ENCODE results near the gene ARPP19. TPM values are rescaled to one million over a fixed set of nuclear protein-coding genes. Genes with fewer than 3 reads are reported as not detected.

ARPP19 gene
- total and polyA plus RNA-seq, 4 donors = 12.1 to 55.6 (median 31.7) TPM

- no peak for TF ChIP-seq JUND (IDR thresholded peaks at IDR 0.05)
- no peak for TF ChIP-seq HNF4A (conservative IDR thresholded peaks at IDR 0.05)
- TF ChIP-seq MAX (IDR thresholded peaks at IDR 0.05) = no peak
- no peak for TF ChIP-seq GABPA (IDR thresholded peaks at IDR 0.05 in 1 of 2, conservative IDR thresholded peaks at IDR 0.05 in 1 of 2)
- no peak for TF ChIP-seq FOXA1 (IDR thresholded peaks at IDR 0.05)
- TF ChIP-seq REST (IDR thresholded peaks at IDR 0.05) = no peak
- no peak for TF ChIP-seq ZBTB33 (IDR thresholded peaks at IDR 0.05)
- TF ChIP-seq FOXA2 (IDR thresholded peaks at IDR 0.05) = no peak
- no peak for TF ChIP-seq NR2F2 (IDR thresholded peaks at IDR 0.05)
- no peak for TF ChIP-seq YY1 (IDR thresholded peaks at IDR 0.05)
- TF ChIP-seq SP1 (IDR thresholded peaks at IDR 0.05) = no peak
- no peak for TF ChIP-seq CTCF (IDR thresholded peaks at IDR 0.05; ENCODE audit: low read depth, low read length, missing input control)
- no peak for TF ChIP-seq RXRA (IDR thresholded peaks at IDR 0.05)
- TF ChIP-seq ATF3 (IDR thresholded peaks at IDR 0.05) = no peak
- no peak for TF ChIP-seq EGR1 (IDR thresholded peaks at IDR 0.05; ENCODE audit: low read depth in 2 of 2)
- TF ChIP-seq HNF4G (IDR thresholded peaks at IDR 0.05) = no peak
- no peak for TF ChIP-seq RAD21 (IDR thresholded peaks at IDR 0.05)
- TF ChIP-seq TAF1 (conservative IDR thresholded peaks at IDR 0.05) = no peak
- Histone ChIP-seq H3K4me1 (ENCODE audit: control insufficient read depth in 4 of 4, insufficient read depth in 4 of 4, low read length in 3 of 4) (no peaks in the 10 kb centered on the region), H3K27me3 (ENCODE audit: control insufficient read depth in 4 of 4, insufficient read depth in 4 of 4, low read length in 3 of 4) (no peaks in the 10 kb centered on the region), H3K27ac (ENCODE audit: low read depth in 1 of 2, low read length in 2 of 2) (no peak overlapping the region), H3K9ac (ENCODE audit: low read depth in 1 of 2, low read length in 2 of 2) (no peak overlapping the region), H3K36me3 (ENCODE audit: control insufficient read depth in 4 of 4, insufficient read depth in 3 of 4, low read depth in 1 of 4, low read length in 3 of 4) (no peaks in the 10 kb centered on the region), H3K9me3 (ENCODE audit: control insufficient read depth in 4 of 4, low read length in 3 of 4) (no peaks in the 10 kb centered on the region), H3K4me3 (ENCODE audit: low read depth in 1 of 3, low read length in 3 of 3) (no peak overlapping the region)
- WGBS = 80% methylated on average over 1 of the region's 1 CpG
- no peak for DNase-seq (ENCODE audit: low spot score)
Measured at GRCh38 chr15:52517014-52517413, 51.8 kb downstream of the ARPP19 start.

All from liver (tissue), 9 donors.